ENCODE data around the gene HDAC9.

DNA sequence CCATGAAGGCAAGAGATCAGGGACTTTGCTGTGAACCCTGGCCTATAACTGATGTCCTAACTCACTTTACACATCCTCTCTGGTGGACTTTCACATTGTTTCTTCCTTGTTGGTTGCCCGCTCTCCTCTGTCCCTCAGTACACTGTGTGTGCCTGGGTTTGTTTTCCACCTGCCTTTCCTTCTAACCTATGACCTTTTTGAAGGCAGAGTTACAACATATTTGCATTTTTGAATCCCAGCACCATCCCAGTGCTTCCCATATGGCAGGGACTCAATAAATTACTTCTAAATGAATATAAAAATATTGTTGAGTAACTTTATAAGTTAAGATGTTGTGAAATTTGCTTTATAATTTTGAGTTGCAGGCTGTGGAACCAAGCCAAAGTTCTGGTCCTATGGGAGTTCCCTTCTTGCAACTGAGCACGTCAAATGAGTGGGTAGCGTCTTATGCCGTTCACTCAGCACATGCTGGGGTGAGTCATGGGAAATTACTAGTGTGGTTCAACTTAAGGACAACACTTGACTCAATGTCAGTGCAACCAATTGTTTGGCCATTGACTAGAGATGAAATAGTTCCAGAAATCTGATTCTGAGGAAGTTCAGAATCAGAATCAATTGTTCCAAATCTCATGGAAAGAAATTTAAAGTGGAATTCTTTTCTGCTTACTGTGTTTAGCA, 370.9 kb downstream of the HDAC9 start:
- TF ChIP-seq CTCF (conservative IDR thresholded peaks at IDR 0.05) (no peak), EZH2 (IDR thresholded peaks at IDR 0.05; ENCODE audit: low read depth) (no peak)

Measured in PC-9 (cell line).